MV-4-11 (cell line): ENCODE data around the gene LPP.
A peak's percentile ranks its signal among the peaks of the same experiment; 100 is the strongest.
"Not testable (repeated sequence)": the region's sequence is repeated elsewhere in the genome, so short reads cannot be mapped to it uniquely, and the experiment has no call there.

ENCODE experiments used
- DNase-seq: peaks from one replicate; lab custom pipeline; 2025; lab: John Stamatoyannopoulos, UW

The LPP gene

GRCh38 chr3:188433521-188434150, 279.7 kb downstream of the LPP start:
- peak; percentile 2 for DNase-seq

DNA sequence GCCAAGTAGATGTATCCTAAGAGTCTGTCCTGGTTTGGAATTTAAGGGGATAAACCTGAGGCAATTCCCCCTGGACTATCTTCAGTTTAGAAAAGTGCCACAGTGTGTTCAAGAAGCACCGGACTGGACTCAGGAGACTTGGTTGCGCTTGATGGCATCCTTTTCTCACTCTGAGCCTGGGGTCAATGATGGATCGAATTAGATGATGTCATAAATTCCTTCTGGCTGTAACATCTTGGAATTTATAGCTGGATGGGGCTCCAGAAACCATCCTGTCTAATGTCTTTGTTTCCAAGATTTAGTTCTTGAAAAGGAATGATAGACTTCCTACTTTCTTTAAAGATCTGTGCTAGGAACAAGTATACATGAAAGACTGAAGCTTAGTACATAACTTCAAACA, 280.6 kb downstream of the LPP start:
- DNase-seq: no peak

- no peak for DNase-seq
These were observed 281.3 kb downstream of the LPP start for GRCh38 chr3:188435266-188435665.

- no peak for DNase-seq
These were observed 284.0 kb downstream of the LPP start for GRCh38 chr3:188437926-188438325.

- DNase-seq: peak; percentile 91
These were observed 285.1 kb downstream of the LPP start for GRCh38 chr3:188439080-188439479.

DNA sequence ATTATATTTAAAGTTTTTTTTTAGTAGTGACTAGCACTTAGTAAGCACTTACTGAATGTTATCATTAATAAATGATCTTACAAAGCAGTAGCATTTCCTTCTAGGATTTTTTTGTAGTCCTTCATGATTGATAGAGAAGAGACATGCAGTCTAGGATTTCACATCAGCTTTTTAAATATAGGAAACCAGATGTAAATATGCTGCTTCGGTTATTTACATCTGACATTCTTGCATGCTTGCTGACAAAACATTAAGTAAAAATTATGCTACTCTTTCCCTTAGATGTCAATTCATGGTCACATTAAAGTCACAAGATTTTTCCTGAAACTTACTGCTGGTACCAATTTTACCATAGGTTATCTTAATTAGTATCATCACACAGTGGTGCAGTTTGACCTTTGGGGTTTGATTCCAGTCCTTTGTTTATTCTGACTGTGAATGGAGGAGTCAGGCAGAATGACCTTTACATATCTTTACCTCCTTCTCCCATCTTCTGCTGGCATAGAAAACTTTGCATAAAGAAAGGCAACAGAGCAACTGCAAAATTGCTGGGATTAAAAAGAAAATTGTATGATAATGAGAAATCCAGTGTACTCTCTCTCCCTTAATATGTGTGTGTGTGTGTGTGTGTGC, 286.5 kb downstream of the LPP start:
- no peak for DNase-seq

DNA sequence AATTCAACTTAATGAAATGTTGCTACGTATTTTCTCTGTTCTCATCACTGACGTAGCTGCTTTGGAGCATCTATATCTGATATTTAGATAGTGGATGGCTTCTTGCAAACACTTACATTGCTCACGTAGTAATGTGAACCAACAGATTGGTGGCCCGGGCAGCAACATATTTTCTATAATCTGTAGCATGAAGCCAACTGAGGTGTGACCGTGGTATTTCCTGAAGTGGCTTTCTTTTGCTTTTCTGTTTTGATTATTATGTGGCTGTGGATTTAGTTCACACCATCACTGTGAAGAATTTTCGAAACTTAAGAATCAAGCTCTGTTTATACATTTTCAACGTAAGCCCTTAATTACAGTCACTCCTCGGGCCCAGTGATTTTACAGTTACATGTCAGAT, 288.5 kb downstream of the LPP start:
- no peak for DNase-seq

GRCh38 chr3:188445175-188445574, 291.2 kb downstream of the LPP start:
- not testable (repeated sequence) for DNase-seq

DNA sequence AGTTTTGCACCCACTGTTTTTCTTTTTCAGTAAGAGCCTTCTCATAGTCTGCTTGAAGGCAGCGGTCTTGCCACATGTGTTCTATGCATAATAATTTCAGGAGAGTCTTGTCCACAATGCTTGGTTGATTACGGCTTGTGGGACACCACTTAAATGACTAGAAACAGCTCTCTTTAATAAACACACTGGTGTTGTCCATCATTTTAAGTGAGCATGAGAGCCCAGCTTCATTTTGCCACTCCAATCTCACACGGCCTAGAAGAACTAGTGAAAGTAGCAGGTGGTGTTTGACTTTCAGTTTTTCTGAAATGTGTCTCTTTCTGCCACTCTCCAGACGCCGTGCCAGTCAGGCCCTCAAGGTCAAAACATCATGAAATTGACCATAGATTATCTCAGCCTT, 292.1 kb downstream of the LPP start:
- DNase-seq: no peak

DNA sequence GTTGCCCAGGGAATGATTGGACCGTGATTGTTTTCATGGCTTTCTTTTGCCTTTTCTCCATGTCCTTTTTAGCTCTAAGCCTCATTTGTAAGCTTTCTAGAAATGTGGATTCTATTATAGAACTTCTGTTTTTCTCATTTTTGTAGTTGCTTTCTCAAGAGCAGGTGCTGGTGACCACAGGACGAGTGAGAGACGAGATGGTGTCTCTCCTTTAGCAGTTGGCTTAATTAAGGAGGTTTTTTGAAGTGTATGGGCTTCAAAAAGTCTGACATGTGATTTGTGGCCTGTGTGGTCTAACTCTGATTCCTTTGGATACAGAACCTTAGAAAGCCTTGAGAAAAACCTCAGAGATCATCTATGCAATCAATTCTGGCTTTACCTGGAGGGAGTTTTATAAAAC, 292.8 kb downstream of the LPP start:
- DNase-seq: peak; percentile 12

DNA sequence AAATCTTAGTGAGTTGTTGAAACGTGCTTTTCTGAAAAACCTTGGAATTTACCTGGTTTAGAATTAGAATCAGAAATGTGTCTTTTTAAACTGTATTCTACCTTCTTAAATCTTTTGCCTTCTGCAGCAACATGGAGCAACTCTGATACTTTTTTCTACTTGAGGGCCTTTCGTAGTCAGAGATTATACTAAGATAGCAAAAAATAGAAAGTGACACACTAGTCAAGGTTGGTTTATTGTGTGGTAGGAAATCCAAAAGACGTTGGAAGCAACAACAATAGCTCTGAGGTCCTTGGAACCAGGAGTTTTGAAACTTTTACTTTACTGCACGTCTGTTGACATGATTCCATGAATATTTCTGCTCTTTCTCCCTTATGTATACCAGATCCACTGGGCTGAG, 294.9 kb downstream of the LPP start:
- no peak for DNase-seq

DNA sequence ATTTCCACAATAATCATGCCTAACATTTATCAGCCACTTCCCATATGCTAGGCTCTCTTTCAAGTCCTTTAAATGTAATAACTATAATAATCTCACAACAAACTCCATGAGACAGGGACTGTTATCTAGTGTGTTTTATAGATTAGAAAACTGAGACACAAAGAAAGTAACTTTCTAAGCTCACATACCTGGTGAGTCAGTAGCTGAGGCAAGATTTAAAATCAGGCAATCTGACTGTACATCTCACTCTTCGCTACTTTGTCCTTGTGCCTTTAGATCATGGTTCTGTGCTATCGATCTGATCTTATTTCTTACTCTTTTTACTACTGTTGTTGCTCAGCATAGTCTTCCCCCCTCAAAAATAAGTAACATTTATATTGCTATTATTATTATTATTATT, 295.5 kb downstream of the LPP start:
- no peak for DNase-seq

GRCh38 chr3:188452158-188452772, 298.3 kb downstream of the LPP start:
- DNase-seq: no peak

DNA sequence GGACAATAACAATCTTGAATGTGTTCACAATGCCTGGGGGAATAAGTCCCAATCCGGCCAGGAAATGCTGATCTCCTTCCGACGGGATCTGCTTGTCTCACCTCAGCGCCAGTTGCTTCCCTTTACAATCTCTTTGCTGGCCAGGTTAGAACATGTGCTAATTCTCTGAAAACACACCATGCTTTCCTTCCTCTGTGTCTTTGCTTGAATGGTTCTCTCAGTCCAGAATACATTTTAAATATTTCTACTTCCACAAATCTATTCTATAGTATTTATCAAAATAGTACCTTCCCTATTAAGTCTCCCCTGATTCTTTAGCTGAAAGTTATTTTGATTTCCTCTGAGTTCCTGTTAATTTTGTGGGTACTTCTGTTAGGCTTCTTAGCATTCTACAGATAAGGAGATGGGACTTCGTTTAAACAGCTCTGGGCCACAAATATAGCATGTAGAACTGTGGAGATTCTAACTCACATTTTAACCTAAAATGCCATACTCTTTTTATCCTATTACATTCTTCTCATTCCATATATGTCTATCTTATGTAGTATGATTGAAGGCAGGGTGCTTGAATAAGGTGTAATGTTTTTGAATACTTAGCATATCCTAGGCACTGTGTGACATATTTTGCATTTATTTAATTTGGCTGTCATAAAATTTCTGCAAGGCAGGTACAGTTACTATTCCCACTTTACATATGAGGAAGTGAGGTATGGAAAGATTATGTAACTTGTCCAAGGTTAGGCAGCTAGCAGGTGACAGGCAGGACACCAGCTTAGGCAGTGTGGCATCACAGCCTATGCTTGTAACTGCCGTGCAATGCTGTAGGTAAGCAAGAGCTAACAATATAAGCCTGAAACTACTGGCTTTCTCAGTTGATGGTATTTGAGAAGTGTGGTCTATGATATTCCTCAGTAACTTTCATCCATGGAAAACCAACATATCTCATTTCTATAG, 299.8 kb downstream of the LPP start:
- DNase-seq: no peak

DNA sequence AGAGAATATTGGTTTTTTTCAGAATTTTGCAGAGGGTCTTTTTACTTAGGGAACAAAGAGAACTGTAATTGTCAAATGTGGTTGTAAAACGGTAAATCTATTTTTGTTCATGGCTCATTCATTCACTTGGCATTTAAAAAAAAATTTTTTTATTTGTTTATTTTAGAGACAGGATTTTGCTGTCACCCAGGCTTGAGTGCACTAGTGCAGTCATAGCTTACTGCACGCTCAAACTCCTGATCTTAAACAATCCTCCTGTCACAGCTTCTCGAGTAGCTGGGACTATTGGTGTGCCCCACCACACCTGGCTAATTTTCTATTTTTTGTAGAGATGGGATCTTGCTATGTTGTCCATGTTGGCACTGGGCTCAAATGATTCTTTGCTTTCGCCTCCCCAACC, 301.8 kb downstream of the LPP start:
- no peak for DNase-seq

DNA sequence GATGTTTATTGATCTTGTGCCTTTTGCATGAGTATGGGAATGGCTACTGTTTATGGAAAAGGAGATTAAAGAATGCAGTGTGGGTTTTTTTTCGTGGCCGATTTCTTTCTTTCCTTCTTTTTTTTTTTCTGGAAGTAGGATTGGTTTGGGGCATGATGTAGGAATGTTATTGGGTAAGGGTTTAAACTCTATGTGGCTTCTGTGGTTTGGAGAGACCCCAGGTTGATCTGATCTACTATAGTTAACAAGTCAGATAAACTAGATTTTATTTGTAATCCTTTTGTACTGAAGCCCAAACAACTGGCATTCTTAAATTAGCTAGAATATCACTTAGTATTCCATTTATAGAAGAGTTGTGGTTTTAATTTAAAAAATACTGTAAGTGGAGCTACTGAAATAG, 304.8 kb downstream of the LPP start:
- no peak for DNase-seq

GRCh38 chr3:188465311-188465710, 311.4 kb downstream of the LPP start:
- no peak for DNase-seq

GRCh38 chr3:188468196-188468595, 314.2 kb downstream of the LPP start:
- DNase-seq: no peak

DNA sequence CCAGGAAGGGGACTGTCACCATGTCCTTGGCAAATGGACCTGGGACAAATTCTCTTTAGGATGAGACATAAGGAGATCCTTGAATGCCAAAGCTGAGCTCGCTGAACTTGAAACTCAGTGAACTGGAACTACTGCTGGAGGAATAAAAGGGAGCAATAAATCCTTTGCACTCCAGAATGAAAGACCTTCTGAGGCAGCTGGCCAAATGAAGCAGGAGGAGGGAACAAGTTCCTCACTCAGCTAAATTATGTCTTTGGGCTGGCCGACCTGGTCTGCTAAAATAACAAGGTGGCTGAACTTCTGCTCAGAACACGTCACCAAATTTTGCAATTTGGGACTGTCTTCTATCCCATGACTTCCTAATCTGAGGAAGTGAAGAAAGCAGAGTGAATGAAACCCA, 314.7 kb downstream of the LPP start:
- no peak for DNase-seq

DNA sequence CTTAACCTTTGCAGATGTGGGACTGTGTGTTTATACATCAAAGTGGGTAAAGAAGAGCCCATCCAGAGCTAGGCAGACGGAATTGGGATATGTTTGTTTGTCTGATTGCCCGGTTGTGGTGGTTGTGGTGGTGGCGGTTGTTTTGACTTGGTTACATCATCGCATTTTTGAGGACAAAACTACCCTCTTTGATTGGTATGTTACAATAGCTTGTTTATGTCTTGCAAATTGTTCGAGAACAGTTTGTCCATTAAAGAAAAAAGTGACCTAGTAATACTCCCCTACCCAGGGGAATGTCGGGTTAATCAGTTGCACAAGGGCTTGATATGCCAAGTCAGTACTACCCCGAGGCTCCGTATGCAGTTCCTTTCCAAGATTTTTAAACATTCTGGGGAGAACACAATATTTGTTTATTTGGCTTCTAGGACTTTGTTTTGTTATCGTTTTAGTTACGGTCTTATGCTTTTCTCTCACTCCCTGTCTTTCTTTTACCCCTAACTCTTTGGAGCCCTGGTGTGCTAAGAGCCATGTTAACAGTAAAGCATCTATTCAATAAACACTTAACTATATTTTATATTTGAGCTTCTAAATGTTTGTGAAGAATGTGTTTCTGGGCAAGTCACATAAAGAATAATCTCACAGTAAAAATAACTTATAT, 315.4 kb downstream of the LPP start:
- no peak for DNase-seq

DNA sequence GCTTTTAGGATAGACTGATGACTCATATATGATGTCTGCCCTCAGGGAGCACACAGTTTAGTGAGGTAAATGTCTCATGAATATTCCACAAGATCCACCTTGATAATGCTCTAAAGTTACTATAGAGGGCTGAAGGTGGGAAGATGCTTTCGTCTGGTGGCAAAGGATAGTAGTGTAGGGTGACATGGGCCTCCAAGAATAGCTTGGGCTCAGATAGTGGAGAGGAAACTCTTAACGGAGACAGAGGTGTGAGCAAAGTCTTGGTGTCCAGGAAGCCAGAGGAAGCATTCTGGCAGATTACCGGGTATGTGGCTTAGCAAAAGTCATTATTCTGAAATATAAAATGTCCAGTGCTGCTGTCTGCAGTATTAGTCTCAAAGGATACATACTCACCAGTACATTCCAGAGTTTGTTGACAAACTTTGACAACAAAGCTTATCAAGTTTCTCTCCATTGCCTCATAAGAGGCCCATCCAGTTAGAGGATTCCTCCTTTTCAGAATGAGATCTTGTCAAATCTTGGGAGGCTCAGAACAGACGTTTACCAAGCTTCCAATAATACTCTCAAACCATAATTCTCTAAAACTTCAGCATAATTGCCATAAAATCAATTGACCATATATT, 316.7 kb downstream of the LPP start:
- no peak for DNase-seq

GRCh38 chr3:188471723-188472122, 317.8 kb downstream of the LPP start:
- DNase-seq: no peak
